GM19468 (cell line): ENCODE measurements around the gene STK40.
A peak's percentile ranks its signal among the peaks of the same experiment; 100 is the strongest.

Experiments used
- ATAC-seq: cut with Tn5 transposase; IDR thresholded peaks from one replicate; pipeline ENCODE4 v1.9.1; 2021; ENCODE audit warnings: mild to moderate bottlenecking, moderate library complexity, moderate number of reproducible peaks; ENCODE audit not compliant: unreplicated experiment; ENCODE audit errors: extremely low read depth

The STK40 gene

DNA sequence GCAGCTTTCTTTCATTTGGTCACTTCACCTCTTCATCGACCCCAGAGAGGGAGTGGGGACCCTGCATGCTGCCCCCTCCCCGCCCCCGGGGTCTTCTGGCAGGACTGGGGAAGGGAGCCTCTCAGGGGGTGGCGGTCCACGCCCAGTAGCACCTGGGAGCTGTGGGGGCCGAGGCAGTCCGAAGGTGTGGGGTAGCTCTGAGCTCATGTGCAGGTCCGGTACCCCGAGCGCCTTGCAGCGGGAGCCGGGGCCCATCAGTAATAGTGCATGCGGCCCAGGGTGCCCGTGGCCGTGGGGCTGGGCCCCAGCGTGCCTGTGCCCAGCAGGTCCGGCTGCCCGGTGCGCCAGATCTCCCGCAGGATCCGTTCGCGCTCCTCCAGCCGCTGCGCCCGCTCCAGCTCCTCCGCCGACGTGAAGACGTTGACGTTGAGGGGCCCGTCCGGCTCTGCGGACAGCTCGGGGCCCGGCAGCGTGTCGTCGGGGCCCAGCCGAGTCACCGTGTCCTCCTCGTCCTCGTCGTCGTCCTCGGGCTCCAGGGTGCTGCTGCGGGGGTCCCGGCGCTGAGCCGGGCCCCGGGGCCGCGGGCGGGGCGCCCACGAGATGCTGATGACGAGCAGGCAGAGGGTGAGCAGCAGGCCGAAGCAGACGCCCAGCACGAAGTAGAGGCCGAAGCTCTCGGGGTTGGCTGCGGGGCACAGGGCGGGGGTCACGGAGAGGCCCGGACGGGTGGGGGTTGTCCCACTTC, 63.5 kb downstream of the STK40 start:
- no peak for ATAC-seq

DNA sequence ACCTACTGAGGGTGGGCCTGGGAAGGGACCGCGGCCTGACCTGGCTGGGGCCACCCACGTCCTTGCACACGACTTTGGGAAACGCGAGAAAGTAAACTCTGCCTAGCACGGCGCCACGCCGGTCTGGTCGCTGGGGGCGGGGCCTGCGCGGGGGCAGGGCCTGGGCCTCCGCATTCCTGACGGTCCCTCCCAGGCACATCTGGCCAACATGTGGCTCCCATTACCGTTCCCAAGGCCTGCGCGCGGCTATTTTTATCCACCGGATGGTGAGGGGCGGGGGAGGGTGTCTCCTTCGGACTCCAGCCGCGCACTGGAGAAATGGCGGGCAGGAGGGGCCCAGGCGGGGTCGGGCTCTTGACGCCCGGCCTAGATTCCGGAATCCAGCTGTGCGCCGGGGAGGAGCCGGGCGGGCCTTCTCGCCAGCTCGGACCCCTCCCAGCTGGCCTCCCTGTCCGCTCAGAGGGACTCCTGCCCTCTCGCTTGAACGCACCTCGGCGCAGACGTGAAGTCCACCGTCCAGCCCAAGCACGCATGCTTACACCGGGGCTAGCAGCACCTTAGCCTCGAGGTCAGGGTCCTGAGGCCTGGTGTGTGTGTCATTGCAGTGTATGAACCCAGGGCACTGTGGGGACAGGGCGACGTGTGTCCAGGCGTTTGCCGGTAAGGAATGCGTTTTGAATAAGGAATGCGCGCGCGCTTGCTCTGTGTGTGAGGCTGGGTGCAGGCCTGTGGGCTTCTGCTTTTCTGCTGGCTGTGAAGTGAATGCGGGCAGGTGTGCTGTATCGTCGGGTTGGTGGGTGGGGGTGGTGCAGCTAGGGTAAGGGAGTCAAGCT, 64.4 kb downstream of the STK40 start:
- no peak for ATAC-seq

DNA sequence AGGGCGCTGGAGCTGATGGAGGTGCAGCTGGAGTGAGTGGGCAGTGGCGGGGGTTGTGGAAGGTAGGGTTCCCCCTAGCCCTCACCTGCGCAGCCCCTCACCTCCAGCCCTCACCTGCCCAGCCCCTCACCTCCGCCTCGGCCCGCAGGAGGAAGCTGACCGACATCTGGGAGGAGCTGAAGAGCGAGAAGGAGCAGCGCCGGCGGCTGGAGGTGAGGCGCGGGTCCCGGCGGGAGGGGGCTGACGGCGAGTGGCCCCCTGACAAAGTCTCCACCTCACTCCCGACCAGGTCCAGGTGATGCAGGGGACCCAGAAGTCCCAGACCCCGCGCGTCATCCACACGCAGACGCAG, 65.0 kb downstream of the STK40 start:
- ATAC-seq: no peak

DNA sequence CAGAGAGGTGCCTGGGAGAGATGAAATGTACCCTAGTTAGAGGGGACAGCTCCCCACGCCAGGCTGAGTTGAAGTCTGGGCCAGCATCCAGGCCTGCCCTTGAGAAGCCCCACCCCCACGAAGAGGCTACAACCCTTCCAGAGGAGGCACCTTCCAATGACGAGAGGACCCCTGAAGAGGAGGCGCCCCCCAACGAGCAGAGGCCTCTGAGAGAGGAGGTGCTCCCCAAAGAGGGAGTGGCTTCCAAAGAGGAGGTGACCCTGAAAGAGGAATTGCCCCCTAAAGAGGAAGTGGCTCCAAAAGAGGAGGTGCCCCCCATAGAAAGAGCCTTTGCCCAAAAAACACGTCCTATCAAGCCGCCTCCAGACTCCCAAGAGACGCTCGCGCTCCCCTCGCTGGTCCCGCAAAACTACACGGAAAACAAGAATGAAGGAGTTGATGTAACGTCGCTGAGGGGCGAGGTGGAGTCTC, 65.4 kb downstream of the STK40 start:
- no peak for ATAC-seq

DNA sequence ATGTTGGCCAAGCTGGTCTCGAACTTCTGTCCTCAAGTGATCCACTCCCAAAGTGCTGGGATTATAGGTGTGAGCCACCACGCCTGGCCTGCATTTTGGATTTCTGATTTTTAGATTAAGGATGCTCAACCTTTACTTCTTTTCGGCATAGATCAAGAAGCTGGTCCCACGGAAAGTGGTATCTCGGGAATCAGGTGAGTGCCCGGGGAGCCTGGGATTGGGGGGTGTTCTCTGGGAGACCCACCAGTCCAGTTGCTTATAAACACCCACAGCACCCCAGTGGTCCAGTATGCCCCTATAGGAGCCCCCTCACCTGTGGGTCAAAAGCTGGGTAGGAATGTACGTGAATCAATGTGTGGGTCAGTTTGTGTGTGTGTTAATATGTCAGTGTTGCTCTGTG, 76.3 kb downstream of the STK40 start:
- no peak for ATAC-seq

DNA sequence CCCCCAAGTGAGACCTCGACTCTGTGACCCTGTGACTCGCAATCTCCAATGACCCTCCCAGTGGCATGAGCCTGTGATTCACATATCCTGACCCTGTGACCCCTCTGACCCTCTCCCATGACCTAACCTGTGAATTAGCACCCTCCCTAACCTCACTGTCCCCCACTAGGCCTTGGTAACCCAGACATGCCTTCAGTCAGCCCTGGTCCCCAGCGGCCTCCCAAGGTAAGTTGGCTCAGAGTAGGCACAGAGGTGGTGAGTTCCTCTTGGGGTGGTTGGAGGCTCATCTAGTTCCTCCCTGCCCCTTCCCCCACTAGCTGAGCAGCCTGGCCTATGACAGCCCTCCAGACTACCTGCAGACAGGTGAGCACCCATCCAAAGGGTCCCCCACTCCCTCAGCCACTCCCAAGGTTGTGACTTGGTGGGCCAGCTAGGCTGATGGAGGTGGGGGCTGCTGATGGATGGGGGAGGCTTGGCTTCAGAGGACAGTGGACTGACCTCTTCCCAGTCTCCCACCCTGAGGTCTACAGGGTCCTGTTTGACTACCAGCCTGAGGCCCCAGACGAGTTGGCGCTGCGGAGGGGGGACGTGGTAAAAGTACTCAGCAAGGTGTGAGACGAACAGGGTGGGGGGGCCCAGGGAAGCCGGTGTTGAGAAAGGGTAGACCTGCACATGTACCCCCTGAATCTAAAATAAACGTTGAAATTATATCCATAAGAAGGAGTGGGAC, 78.0 kb downstream of the STK40 start:
- no peak for ATAC-seq

DNA sequence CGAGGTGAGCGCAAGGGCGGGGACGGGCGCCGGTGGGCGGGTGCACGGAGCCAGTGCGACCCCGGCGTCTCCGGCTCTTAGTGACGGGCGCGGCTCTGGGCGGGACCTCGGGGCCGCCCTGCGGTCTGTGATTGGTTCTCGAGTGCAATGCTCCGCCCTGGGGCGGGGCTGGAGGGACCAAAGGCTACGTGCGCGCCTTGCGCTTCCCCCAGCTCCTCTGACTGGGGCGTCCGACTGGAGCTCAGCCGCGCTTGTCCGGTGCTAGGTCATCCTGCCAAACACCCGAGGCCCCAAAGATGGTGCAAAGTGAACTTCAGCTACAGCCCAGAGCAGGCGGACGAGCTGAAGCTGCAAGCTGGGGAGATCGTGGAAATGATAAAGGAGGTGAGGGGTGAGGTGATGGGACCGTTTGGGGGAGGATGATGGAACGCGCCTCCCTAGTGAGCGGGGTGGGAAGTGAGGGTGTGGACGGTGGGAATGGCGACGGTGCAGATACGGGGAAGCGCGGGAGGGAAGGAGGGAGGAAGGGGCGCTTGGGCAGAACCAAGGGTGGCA, 78.7 kb downstream of the STK40 start:
- peak; percentile 94 for ATAC-seq

DNA sequence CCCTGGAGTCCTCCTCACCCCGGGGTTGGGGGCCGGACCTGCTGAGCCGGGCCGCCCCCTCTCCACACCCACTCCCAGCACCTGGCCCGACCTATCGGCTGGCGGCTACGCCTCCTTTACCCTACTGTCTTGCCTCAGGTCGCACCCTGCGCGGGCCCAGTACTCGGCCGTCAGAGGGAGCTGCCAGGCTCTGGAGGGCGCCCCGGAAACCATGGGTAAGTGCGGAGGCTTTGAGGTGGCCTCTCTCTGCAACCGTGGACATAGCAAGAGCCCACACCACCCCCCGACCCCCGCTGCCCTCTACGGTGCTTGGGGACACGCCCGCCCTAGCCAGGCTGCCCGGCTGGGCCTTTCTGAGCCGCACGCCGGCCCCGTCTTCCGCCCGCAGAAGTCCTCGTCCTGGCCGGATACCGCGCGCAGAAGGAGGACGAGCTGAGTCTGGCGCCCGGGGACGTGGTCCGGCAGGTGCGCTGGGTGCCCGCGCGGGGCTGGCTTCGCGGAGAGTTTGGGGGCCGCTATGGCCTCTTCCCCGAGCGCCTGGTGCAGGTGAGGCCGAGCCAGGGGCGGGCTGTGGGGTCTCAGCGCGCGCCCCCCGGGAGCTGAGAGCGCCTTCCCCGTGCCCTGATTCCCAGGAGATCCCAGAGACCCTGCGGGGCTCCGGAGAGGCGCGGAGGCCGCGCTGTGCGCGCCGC, 79.4 kb downstream of the STK40 start, which contains the start of gene SH3D21:
TSS of gene SH3D21 (plus strand) at position 159 of the 692 bp plus-strand sequence. CDS start at position 212, 53 bp downstream.
- ATAC-seq: peak; percentile 5

DNA sequence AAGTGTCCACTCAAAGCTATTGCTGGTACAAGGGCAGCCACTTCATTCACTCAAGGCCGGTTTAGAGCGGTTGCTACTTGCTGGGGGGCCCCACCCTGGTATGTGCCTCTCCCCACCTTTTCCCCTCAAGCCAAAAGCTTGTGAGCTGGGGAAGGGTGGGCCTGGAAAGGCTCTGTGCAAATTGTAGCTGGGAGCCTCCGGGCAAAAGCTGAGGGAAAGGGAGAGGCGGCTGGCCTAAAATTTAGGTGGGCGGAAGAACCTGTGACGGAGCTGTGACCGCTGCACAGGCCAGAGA, 79.9 kb downstream of the STK40 start:
- ATAC-seq: no peak

DNA sequence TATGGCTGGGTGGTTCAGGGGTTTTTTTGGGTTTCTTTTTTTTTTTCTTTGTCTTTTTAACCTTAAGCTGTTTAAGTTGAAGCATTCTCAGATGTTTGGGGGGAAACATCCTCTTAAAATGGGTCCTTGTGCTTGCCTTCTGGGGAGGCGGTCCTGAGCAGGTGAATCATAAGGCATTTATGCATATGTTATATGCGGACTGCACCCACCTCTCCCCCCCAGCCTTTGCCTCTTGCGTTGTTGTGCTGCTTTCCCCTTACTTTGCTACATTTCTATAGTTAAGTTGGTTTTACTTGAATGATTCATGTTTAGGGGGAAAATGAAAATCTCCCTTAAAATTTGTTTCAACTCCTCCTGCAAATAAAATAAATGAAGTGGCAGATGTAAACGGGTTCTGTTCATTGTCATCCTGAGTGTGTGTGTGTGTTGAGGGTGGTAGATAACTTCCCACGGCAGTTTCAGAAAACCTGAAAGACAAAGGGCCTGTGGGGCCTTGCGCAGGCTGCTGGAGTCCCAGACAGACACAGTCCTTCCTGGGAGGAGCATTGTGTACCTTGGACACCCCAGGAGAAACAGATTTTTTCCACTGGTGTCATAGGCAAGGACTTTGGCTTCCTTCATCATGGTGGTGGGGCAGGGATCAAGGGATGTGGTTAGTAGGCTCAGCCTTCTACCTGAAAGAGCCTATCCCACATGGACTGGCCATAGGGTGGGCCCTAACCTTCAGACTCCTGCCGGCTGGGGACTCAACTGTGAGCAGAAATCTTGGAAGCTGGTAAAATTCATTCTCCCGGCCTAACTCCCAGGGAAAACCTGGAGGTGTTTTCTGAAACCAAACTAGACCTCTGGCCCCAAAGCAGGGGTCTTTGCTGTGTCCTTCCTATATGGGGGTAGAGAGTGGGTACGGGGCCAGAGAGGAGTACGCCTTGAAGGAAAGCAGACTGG, 80.5 kb downstream of the STK40 start:
- no peak for ATAC-seq

DNA sequence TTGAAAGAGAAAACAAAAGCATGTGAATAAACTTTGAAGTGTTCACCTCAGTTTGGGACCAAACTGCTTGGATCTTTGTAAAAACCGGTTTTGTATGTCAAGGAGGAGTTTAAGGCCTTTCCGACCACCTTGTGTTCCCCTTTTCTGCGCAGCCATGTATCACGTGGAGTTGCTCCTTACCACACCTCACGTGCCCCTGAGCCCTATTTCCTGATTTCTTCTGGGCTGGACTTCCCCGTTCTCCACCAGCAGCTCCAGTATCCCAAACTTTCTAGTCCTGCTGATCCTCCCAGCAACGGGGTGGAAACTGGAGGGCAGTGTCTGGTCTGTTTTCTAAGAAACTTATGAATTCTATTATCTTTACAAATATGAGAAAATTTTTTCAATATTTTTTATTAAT, 81.2 kb downstream of the STK40 start:
- no peak for ATAC-seq

DNA sequence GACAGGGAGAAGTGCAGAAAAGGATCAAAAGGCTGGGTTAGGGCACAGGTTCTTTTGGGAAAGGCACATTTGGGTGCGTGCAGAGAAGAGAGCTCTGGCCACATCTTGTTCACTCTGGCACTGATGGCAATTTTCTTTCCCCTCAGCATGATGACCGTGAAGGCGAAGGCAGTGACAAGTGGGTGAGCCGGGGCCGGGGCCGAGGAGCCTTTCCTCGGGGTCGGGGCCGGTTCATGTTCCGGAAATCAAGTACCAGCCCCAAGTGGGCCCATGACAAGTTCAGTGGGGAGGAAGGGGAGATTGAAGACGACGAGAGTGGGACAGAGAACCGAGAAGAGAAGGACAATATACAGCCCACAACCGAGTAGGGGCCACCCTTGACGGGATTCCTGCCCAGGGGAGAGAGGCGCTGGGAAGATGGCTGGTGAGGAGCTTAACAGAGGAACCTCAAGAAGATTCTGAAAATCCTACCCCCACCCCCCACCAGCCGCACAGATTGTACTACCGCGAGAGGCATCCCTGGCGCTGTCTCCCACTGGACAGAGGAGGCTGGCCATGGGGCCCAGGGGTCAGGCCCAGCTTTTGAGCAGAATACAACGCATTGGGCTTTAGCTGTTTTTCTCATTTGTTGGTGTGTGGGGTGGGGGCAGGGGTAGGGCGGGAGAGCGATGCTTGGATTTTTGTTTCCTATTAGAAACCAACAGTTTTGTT, 81.9 kb downstream of the STK40 start:
- ATAC-seq: no peak

DNA sequence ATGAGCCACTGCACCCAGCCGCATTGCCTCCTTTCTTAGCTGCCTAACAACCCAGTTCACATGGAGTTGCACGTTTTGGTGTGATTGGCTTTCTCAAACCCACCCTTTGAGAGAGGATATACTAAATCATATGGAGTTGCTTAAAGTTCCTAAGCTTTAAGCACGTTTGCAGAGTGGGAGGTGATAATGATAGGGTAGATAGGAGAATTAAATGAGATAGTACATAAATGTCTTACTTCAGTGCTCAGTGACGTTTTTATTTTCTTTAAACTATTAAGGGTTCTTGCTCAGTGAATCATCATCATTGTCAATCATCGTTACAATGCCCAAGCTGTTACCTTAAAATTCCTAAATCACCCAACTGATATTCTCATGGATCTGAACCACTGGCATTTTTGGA, 82.5 kb downstream of the STK40 start:
- ATAC-seq: no peak

DNA sequence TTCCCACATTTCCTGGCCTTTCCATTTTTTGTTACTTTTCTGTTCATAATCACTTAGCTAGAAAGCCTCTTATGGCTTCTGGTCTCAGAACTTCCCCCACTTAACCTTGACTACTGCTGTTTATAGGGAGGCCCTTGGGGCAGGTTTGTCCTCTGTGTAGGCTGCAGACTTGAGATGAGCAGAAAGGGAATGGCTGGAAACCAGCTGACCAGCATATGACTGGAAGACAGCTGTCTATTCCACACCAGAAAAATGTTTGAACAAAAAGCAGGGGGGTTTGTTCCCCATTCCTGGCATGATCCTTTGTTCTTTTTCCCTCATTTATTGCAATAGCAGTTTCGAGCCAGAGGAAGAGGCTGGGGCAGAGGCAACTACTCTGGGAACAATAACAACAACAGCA, 84.5 kb downstream of the STK40 start:
- no peak for ATAC-seq

DNA sequence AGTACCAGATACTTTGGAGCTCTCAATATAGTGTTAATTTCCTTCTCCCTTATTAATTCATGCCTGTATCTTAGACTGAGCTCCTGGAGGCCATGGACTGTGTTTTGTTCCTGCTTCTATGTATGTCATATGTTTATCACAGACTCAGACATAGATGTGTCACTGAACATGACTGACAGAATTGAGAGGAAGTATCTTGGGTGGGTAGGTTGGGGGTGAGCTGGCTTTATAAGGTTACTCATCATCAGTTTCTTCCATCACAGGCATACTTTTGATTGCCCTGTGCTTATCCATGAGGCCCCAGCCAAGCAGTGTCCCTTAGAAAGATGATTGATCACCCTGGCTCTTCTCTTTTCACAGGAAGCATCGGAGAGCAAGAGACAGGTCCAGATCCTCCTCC, 85.2 kb downstream of the STK40 start:
- ATAC-seq: no peak

DNA sequence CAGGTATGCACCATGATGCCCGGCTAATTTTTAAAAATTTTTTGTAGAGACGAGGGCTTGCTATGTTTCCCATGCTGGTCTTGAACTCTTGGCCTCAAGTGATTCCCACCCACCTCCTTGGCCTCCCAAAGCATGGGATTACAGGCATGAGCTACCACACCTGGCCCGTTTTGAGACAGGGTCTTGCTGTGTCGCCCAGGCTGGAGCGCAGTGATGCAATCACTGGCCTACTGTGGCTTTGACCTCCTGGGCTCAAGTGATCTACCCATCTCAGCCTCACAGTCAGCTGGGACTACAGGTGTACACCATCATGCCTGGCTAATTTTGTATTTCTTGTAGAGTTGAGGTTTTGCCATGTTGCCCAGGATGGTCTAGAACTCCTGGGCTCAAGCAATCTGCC, 87.1 kb downstream of the STK40 start:
- no peak for ATAC-seq

DNA sequence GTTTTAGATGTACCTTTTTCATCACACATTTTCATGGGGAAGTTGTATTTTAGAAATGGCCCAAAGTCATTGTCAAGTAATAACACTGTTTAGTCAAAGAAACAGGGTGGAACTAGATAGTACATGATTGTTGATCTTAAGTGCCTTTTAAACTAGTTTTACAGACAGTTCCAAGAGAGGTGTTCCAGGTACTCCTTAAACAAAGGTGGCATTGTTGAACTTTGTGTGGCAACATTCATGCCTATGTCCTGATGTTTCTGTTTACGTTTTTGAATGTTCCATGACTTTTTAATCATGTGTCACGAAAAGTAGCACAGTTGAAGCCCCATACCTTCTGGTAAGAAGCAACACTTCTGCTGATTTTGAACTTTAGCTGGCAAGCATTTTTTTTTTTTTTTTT, 88.7 kb downstream of the STK40 start:
- ATAC-seq: no peak

DNA sequence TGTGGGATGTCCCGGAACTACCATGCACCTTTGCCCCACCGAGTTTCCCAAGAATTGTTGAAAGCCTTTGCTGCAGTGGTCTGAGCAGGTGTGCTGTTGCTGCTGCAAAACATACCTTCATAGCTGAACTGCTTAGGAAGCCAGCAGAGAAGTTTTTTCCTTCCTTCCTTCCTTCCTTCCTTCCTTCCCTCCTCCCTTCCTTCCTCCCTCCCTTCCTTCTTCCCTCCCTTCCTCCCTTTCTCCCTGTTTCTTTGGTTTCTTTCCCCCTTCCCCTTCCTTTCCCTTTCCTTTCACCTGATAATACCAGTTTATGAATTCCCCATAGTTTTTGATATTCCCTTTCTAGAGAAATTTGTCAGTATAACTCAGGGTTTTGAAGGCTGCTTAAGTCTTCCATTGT, 90.3 kb downstream of the STK40 start:
- no peak for ATAC-seq
